Omental fat pad (tissue), 4 donors: Measurements from ENCODE around the gene GPHA2. TPM values are rescaled to one million over a fixed set of nuclear protein-coding genes. Genes with fewer than 3 reads are reported as not detected.

Source experiments
- ATAC-seq: fragments of 150-250 bp; one replicate; pipeline ENCODE4 v1.9.1; 2016; ENCODE audit warnings: mild to moderate bottlenecking, moderate library complexity; ENCODE audit not compliant: low FRiP score
- DNase-seq: peaks from one replicate; pipeline ENCODE4 v3.0.0-alpha.2; 2019; ENCODE audit warnings: low spot score
- total RNA-seq, 4 donors: library from RNA; depleted of rRNA; stranded (reverse); fragments of >200 nt; gene quantifications; one replicate each; pipeline ENCODE4 v1.1.0, GENCODE V29; 2016
- TF ChIP-seq, protein P1 (sequence below), 3 donors: fragments of 450-650 bp; IDR thresholded peaks; one replicate each; pipeline ENCODE4 v1.5.1; 2016 to 2017; ENCODE audit warnings: antibody characterized with exemption in 3 of 3, mild to moderate bottlenecking in 3 of 3, moderate library complexity in 2 of 3

Gene GPHA2
- total RNA-seq, 4 donors from 2014 or later: not detected

DNA sequence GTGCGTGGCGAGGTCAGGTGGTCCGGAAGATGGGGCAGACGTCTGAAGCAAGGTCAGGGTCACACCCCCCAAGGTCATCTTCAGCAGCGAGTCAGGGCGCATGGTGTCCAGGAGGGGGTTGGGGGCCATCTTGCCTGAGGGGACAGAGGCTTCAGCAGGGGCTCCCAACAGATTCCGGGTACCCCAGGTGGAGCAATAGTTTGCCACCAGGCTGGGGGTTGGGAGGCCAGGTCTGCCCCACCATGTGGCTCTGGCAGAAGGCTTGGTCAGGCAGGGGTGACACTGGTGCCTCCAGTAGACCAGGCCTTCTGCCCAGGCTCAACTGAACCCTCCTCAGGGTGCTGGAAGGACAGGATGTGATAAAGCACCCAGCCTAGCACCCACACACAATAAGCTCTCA is 24.6 kb downstream of the GPHA2 start:
- TF ChIP-seq, protein P1, sequence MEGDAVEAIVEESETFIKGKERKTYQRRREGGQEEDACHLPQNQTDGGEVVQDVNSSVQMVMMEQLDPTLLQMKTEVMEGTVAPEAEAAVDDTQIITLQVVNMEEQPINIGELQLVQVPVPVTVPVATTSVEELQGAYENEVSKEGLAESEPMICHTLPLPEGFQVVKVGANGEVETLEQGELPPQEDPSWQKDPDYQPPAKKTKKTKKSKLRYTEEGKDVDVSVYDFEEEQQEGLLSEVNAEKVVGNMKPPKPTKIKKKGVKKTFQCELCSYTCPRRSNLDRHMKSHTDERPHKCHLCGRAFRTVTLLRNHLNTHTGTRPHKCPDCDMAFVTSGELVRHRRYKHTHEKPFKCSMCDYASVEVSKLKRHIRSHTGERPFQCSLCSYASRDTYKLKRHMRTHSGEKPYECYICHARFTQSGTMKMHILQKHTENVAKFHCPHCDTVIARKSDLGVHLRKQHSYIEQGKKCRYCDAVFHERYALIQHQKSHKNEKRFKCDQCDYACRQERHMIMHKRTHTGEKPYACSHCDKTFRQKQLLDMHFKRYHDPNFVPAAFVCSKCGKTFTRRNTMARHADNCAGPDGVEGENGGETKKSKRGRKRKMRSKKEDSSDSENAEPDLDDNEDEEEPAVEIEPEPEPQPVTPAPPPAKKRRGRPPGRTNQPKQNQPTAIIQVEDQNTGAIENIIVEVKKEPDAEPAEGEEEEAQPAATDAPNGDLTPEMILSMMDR (IDR thresholded peaks at IDR 0.05): no peak
- ATAC-seq (no peak), DNase-seq (no peak)

DNA sequence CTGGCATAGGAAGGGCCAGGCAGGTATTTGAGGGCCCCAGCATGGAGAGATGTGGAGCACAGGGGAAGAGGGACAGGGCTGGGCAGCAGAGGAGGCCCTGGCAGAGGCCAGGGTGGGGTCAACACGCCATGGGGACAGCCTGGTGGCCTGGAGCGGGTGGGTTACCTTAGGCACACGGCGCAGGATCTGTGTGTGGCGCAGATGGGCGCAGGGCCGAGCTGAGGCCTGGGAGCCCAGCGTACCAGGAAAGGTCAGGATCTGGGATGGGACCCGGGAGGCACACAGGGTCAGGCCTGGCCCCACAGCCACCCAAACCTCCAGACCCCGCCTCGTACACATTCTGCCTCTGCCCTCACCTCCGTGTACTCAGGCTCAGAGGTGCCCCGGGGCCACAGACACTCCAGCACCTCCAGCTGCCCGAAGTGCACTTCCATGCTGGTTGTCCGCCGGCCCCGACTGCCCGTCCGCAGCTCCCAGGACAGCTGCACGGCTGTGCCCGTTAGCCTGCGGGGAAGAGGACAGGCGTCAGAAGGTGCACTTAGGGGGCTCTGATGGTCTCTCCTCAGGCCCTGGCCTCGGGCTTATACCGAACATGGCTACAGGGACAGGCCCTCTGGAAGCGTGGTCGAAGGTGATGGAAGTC is 25.1 kb downstream of the GPHA2 start:
- TF ChIP-seq, protein P1 (IDR thresholded peaks at IDR 0.05): no peak
- DNase-seq (no peak), ATAC-seq (no peak)

DNA sequence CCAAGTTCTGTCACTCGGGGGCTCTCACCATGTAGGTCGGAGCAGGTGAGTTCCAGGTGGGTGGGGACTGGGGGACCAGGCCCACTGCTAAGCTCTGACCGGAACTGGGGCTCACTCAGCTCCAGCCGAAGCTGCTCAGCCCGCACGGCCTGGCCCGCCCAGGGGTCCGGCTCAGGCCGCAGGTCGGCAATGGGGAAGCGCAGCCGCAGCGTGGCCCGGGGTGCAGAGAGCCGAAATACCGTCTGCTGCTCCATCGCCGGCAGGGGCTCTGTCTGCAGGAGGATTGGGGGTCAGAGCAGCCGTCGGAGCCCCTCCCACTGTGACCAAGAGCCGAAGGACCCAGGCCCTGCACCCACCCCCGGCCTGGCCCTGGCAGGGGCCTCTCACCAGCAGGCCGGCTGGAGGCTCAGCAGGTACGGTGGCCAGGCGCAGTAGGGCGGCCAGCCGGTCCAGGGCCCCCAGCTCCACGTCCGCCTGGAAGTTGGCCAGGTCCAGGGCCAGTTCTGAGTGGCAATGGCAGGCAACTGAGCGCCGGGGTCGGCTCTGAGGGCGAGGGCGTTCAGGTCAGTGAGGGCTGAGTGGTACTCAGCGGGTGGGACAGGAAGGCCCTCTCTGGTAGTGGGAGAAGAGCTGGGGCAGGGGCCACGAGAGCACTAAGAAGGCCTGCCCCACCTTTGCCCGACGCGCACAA is 25.9 kb downstream of the GPHA2 start:
- no peak for ATAC-seq
- TF ChIP-seq, protein P1 (IDR thresholded peaks at IDR 0.05): no peak

DNA sequence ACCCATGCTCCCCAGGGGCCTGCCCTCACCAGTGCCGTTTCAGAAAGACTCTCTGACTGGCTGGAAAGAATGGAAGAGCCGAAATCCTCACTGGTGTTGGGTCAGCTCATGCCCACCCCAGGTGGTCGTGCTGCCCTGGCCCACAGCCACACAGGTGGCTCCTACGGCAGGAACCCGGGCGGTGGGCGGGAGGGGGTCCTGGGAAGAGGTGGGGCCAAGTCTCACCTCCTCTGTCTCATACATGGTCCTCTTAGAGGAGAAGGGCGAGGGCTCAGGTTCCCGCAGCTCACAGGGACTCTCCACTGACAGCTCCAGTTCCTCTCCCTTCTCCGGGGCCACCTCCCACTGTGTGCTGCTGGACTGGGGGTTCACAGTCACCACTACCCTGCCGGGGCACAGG is 26.9 kb downstream of the GPHA2 start:
- DNase-seq (no peak), ATAC-seq (no peak)
- TF ChIP-seq, protein P1 (IDR thresholded peaks at IDR 0.05): no peak

More for the DNA sequence above, 25.9 kb downstream of the GPHA2 start:
- no peak for DNase-seq

DNA sequence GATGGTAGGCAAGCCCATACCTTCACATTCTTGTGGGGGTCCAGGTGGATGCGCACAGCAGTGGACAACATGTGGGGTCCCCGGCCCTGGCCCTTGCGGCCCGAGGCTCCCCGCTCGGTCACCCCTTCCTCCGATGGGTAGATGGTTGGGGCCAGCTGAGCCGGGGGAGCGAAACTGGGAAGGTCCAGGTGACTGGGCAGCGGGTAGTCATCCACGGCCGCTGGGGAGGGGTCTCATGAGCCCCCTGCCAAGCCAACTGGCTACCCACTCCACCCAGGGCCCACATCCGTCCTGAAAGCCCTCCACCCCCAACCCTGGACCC is 29.4 kb downstream of the GPHA2 start:
- TF ChIP-seq, protein P1 (IDR thresholded peaks at IDR 0.05): no peak
- no peak for DNase-seq
- ATAC-seq: no peak

DNA sequence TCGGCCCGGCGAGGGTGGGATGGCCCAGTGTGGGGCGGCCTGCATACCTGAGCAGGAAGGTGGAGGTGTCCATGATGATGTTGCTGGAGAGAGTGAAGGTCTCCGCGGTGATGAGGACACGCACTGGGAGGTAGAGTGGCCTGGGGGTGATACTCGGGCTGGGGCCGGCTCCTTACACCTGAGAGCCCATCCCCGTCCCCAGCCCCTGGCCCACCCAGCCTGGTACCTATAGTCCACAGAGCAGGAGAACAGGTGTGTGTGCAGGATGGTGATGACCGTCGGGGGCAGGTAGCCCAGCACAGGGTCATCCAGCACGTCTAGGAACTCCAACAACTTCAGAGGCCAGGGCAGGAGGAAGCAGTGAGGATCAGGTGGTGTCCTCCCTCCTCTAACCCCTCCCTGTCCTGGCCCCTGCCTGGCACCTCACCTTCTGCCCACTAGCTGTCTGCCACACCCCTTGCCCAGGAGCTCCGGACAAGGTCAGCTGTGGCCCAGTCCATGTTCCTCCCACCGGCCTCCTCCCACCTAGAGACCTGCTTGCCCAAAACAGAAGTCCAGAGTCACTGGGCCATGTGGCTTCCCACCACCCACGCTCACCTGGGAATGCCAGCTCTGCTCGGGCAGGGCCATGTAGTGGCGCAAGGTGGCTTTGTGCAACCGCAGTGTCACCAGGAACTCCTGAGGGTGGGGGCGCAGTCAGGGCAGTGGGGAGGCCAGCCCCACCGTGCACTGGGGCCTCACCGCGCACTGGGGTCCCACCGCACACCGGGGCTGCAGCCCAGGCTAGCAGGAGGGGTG is 30.0 kb downstream of the GPHA2 start:
- no peak for DNase-seq
- no peak for ATAC-seq
- TF ChIP-seq, protein P1 (IDR thresholded peaks at IDR 0.05): no peak
